ENCODE measurements around the gene ARMC2.

DNA sequence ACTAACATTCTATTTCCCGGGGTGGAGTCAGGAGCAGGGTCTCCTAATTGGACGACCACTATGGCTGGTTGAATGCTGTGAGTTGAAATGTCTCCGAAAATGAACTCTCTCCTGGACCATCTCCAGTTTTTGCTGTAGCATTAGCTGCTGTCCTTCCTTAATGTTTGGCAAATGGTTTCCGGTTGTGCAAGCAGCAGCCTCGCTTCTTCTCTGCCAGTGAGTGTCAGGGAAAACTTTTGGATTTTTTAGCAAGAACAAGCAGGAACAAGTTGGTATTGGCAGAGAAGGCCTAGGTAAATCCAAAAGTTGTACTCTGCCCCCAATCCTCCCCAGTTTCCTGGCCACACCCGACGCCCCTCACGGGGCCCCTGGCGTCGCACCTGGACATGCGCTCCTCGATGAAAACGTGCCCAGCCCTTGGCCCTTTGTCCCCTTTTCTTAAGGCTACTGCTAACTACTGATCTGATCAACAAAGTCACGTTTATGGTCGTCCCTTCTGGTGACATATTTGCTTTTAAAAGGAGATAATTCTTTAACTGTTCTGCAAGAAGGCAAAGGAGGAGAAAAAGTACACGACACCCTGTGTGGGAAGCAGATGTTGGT lies 103.2 kb downstream of the ARMC2 start:
- TF ChIP-seq, protein P1, sequence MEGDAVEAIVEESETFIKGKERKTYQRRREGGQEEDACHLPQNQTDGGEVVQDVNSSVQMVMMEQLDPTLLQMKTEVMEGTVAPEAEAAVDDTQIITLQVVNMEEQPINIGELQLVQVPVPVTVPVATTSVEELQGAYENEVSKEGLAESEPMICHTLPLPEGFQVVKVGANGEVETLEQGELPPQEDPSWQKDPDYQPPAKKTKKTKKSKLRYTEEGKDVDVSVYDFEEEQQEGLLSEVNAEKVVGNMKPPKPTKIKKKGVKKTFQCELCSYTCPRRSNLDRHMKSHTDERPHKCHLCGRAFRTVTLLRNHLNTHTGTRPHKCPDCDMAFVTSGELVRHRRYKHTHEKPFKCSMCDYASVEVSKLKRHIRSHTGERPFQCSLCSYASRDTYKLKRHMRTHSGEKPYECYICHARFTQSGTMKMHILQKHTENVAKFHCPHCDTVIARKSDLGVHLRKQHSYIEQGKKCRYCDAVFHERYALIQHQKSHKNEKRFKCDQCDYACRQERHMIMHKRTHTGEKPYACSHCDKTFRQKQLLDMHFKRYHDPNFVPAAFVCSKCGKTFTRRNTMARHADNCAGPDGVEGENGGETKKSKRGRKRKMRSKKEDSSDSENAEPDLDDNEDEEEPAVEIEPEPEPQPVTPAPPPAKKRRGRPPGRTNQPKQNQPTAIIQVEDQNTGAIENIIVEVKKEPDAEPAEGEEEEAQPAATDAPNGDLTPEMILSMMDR (IDR thresholded peaks at IDR 0.05; ENCODE audit: low read depth, low read length, poor library complexity, severe bottlenecking) = no peak
- TF ChIP-seq EZH2phosphoT487 (IDR thresholded peaks at IDR 0.05; ENCODE audit: borderline replicate concordance, low read length) = no peak

Data from DOHH2 (cell line).